GM10847 (cell line): ENCODE results near the gene BCL2L1.

Source experiments
- POLR2A ChIP-seq: IDR thresholded peaks from 2 replicates; pipeline ENCODE4 v1.6.1; 2011; ENCODE audit not compliant: insufficient read length; ENCODE audit errors: extremely low read depth

BCL2L1 gene

GRCh38 chr20:31678389-31679356 is 44.0 kb downstream of the BCL2L1 start:
- TF ChIP-seq POLR2A, result no peak

- no peak for TF ChIP-seq POLR2A
These were observed 45.0 kb downstream of the BCL2L1 start for GRCh38 chr20:31677553-31678260.

GRCh38 chr20:31676609-31676989 is 46.1 kb downstream of the BCL2L1 start:
- no peak for TF ChIP-seq POLR2A

- no peak for TF ChIP-seq POLR2A
These were observed 46.6 kb downstream of the BCL2L1 start for GRCh38 chr20:31675828-31676608.

GRCh38 chr20:31674895-31675827 is 47.5 kb downstream of the BCL2L1 start:
- TF ChIP-seq POLR2A, result peak; percentile 23

GRCh38 chr20:31673943-31674463 is 48.7 kb downstream of the BCL2L1 start:
- TF ChIP-seq POLR2A, result no peak

- TF ChIP-seq POLR2A, result no peak
These were observed 49.2 kb downstream of the BCL2L1 start for GRCh38 chr20:31673435-31673834.

- TF ChIP-seq POLR2A, result no peak
These were observed 51.3 kb downstream of the BCL2L1 start for GRCh38 chr20:31671324-31671723.

GRCh38 chr20:31670371-31671228 is 52.1 kb downstream of the BCL2L1 start:
- no peak for TF ChIP-seq POLR2A

GRCh38 chr20:31669876-31670275 is 52.8 kb downstream of the BCL2L1 start:
- TF ChIP-seq POLR2A, result no peak

DNA sequence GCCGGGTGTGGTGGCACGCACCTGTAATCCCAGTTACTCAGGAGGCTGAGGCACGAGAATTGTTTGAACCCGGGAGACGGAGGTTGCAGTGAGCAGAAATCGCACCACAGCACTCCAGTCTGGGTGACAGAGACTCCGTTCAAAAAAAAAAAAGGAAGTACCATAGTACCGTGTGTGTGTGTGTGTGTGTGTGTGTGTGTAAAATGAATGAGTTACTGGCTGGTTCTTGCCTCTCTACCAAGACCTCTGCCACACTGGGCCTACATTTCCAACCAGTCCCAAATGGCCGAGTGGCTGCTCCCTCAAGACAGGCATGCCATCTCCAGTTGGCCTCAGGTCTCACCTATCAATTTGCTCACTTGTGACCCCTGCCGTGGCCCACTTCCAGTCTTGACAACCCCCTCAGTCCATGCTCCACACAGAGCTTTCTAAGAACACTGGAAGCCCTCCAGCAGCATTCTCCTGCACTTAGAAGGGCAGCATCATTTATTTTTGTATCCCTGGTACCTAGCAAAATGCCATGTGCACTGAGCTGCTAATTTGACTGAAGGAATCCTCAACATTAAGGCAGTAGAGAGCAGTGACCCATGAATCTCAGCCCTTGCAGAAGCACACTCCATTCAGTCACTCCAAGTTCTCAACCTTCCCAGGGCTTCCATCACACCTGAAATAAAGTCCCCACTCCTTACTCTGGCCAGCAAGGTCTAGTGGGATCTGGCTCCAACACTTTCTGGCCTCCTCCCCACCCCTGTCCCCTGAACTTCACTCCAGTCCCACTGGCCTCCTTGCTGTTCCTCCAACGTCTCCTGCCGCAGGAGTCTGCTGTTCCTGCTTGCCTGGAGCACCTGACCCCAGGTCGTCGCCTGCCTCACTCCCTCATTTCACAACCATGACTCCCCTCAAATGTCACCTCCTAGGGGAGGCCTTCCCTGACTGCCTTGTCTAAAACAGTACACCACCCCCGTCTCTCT is 55.1 kb downstream of the BCL2L1 start:
- TF ChIP-seq POLR2A, result no peak

GRCh38 chr20:31666258-31667042 is 56.2 kb downstream of the BCL2L1 start:
- no peak for TF ChIP-seq POLR2A

DNA sequence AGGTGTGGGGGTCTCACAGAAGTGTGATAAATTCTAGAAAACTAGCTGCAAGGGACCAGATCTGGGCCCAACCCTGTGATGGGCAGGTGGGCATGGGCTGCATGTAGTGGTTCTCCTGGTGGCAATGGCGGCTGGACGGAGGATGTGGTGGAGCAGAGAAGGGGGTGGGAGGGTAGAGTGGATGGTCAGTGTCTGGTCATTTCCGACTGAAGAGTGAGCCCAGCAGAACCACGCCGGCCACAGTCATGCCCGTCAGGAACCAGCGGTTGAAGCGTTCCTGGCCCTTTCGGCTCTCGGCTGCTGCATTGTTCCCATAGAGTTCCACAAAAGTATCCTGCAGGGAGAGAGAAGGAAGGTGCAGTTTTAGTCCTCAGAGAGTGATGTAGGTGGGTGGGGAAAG is 56.9 kb downstream of the BCL2L1 start:
- TF ChIP-seq POLR2A, result no peak
